Karpas-422 (cell line): ENCODE data around the gene ROR1. TPM values are rescaled to one million over a fixed set of nuclear protein-coding genes. Genes with fewer than 3 reads are reported as not detected.

Source experiments
- DNase-seq: peaks from one replicate; pipeline ENCODE4 v3.0.0-alpha.2; 2015
- H2AFZ ChIP-seq: fragments of 200-600 bp; sonication (generic); 2 replicates; pipeline ENCODE4 v1.6.1; 2014; ENCODE audit warnings: antibody characterized with exemption, low read length, mixed read lengths
- H3K27ac ChIP-seq: fragments of 200-600 bp; sonication (generic); 2 replicates; pipeline ENCODE4 v1.5.1; 2014; ENCODE audit warnings: mild to moderate bottlenecking, low read length, moderate library complexity
- H3K27me3 ChIP-seq: fragments of 200-600 bp; sonication (generic); 2 replicates; pipeline ENCODE4 v1.6.1; 2014; ENCODE audit warnings: low read length, mixed read lengths
- H3K36me3 ChIP-seq: fragments of 200-600 bp; sonication (generic); 2 replicates; pipeline ENCODE4 v1.6.1; 2014; ENCODE audit warnings: low read length, mixed read lengths; ENCODE audit not compliant: insufficient read depth
- H3K4me1 ChIP-seq: fragments of 200-600 bp; sonication (generic); 2 replicates; pipeline ENCODE4 v1.6.1; 2014; ENCODE audit warnings: mild to moderate bottlenecking, low read length, mixed read lengths
- H3K4me2 ChIP-seq: fragments of 200-600 bp; sonication (generic); 2 replicates; pipeline ENCODE4 v1.6.1; 2014; ENCODE audit warnings: low read length, low read depth, mild to moderate bottlenecking; ENCODE audit not compliant: poor library complexity, severe bottlenecking
- H3K4me3 ChIP-seq: fragments of 200-600 bp; sonication (generic); 2 replicates; pipeline ENCODE4 v1.5.1; 2014; ENCODE audit warnings: mild to moderate bottlenecking, antibody characterized with exemption, low read length, mixed read lengths
- H3K79me2 ChIP-seq: fragments of 200-600 bp; sonication (generic); 2 replicates; pipeline ENCODE4 v1.6.1; 2014; ENCODE audit warnings: mild to moderate bottlenecking, low read length, mixed read lengths
- H3K9ac ChIP-seq: fragments of 200-600 bp; sonication (generic); 2 replicates; pipeline ENCODE4 v1.6.0; 2014; ENCODE audit warnings: low read length
- H3K9me2 ChIP-seq: fragments of 200-600 bp; sonication (generic), shearing (Covaris generic); replicated peaks from 2 replicates; pipeline ENCODE4 v1.6.0; 2014; ENCODE audit warnings: mild to moderate bottlenecking, low read length, moderate library complexity; ENCODE audit not compliant: insufficient read depth
- H3K9me3 ChIP-seq: fragments of 300-700, 200-600 bp; sonication (generic); 2 replicates; pipeline ENCODE4 v1.6.1; 2014; ENCODE audit warnings: low read length, mixed read lengths
- H4K20me1 ChIP-seq: fragments of 200-600 bp; sonication (generic); 2 replicates; pipeline ENCODE4 v1.6.1; 2014; ENCODE audit warnings: mild to moderate bottlenecking, antibody characterized with exemption, low read length, low read depth; ENCODE audit not compliant: insufficient read depth
- total RNA-seq: library from RNA; depleted of rRNA; stranded (reverse); fragments of >200 nt; shearing (Covaris generic); gene quantifications from 2 replicates; pipeline ENCODE4 v1.2.3, GENCODE V29; 2014; ENCODE audit warnings: low replicate concordance

ROR1 gene
- total RNA-seq, 1 experiment from 2014 or later, result not detected

DNA sequence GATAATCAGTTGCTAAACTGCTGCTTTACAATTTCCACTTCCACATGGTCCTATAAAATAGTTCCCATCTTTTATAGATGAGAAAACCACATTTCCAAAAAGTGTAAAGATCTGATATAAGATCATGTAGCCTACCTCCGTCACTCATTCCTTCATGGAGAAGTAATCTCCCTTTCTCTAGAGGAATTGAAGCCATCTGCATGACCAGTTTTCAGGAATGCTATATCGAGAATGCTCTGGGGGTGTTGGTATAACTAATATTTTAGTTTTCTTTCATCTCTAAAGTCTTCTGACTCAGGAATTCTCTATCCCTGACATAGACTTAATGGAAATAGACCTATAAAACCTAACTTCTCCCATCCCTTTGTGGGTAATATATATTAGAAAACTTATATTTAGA, 256.6 kb downstream of the ROR1 start:
- Histone ChIP-seq H3K4me1 (no peaks in the 10 kb centered on the region), H2AFZ (no peak overlapping the region), H3K4me2 (no peak overlapping the region), H3K36me3 (no peaks in the 10 kb centered on the region), H4K20me1 (no peaks in the 10 kb centered on the region), H3K9me3 (no peaks in the 10 kb centered on the region), H3K79me2 (no peaks in the 10 kb centered on the region), H3K9ac (no peak overlapping the region), H3K27ac (no peak overlapping the region), H3K27me3 (no peaks in the 10 kb centered on the region), H3K4me3 (no peak overlapping the region), H3K9me2 (no peaks in the 10 kb centered on the region)
- no peak for DNase-seq

DNA sequence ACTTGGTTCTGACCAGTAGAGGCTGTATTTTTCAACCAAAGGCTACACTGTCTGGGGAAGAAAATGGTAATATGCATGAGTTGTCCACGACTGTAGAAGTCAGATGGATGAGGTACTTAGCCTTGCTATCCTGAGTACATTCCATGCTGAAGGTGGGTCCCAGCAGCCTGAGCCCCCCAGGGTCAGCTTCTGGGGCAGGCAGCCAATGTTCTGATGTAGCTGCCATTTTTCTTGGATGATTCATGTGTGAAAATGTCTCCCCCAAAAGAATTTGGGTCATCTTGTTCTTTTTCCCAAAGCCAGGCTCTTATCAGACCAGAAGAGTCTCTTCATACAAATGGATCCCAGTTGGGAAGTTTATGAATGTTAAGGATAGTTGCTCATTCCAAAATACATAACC, 257.4 kb downstream of the ROR1 start:
- H3K36me3 ChIP-seq, result no peaks in the 10 kb centered on the region
- no peak overlapping the region for H2AFZ ChIP-seq
- H3K9me3 ChIP-seq, result no peaks in the 10 kb centered on the region
- no peaks in the 10 kb centered on the region for H4K20me1 ChIP-seq
- no peak overlapping the region for H3K4me2 ChIP-seq
- no peaks in the 10 kb centered on the region for H3K9me2 ChIP-seq
- no peaks in the 10 kb centered on the region for H3K4me1 ChIP-seq
- no peaks in the 10 kb centered on the region for H3K27me3 ChIP-seq
- no peak for DNase-seq
- no peaks in the 10 kb centered on the region for H3K79me2 ChIP-seq
- H3K27ac ChIP-seq, result no peak overlapping the region
- H3K9ac ChIP-seq, result no peak overlapping the region
- no peak overlapping the region for H3K4me3 ChIP-seq

- Histone ChIP-seq H3K4me1 (no peaks in the 10 kb centered on the region), H3K36me3 (no peaks in the 10 kb centered on the region), H3K9me2 (no peaks in the 10 kb centered on the region), H3K9me3 (no peaks in the 10 kb centered on the region), H3K4me3 (no peak overlapping the region), H3K27me3 (no peaks in the 10 kb centered on the region), H3K4me2 (no peak overlapping the region), H3K27ac (no peak overlapping the region), H4K20me1 (no peaks in the 10 kb centered on the region), H3K9ac (no peak overlapping the region), H2AFZ (no peak overlapping the region), H3K79me2 (no peaks in the 10 kb centered on the region)
- no peak for DNase-seq
Observed at GRCh38 chr1:64033667-64034220, 259.9 kb downstream of the ROR1 start.

DNA sequence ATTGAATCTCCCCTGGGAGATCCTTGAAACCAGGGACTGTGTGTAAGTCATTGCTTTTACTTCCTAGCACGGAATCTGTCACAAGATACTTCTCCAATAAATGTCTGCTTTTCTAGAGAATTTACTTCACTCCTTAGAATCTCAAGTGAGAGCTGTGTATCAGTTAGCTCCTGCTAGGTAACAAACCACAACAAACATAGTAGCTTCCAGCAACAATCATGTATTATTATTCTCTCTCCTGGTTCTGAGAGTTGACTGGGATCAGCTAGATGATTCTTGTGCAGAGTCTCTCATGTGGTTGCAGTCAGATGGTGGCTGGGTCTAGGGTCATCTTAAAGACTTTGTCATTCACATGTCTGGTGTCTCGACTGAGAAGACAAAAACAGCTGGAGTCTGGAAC, 262.7 kb downstream of the ROR1 start:
- H3K27me3 ChIP-seq, result no peaks in the 10 kb centered on the region
- no peak overlapping the region for H3K4me2 ChIP-seq

GRCh38 chr1:64038119-64038518, 264.3 kb downstream of the ROR1 start:
- Histone ChIP-seq H3K27me3 (no peaks in the 10 kb centered on the region), H4K20me1 (no peaks in the 10 kb centered on the region), H3K9ac (no peak overlapping the region), H3K79me2 (no peaks in the 10 kb centered on the region), H2AFZ (no peak overlapping the region), H3K9me3 (no peaks in the 10 kb centered on the region), H3K4me3 (no peak overlapping the region), H3K9me2 (no peaks in the 10 kb centered on the region), H3K27ac (no peak overlapping the region), H3K4me2 (no peak overlapping the region), H3K4me1 (no peaks in the 10 kb centered on the region), H3K36me3 (no peaks in the 10 kb centered on the region)
- no peak for DNase-seq

More for the DNA sequence above, 262.7 kb downstream of the ROR1 start:
- no peaks in the 10 kb centered on the region for H3K9me2 ChIP-seq
- DNase-seq, result no peak
- no peaks in the 10 kb centered on the region for H4K20me1 ChIP-seq
- H3K27ac ChIP-seq, result no peak overlapping the region
- no peaks in the 10 kb centered on the region for H3K4me1 ChIP-seq
- H3K79me2 ChIP-seq, result no peaks in the 10 kb centered on the region
- H3K9ac ChIP-seq, result no peak overlapping the region
- no peak overlapping the region for H2AFZ ChIP-seq
- no peak overlapping the region for H3K4me3 ChIP-seq
- H3K36me3 ChIP-seq, result no peaks in the 10 kb centered on the region
- no peaks in the 10 kb centered on the region for H3K9me3 ChIP-seq

- Histone ChIP-seq H3K27me3 (no peaks in the 10 kb centered on the region), H3K9me3 (no peaks in the 10 kb centered on the region), H3K36me3 (no peaks in the 10 kb centered on the region), H3K9ac (no peak overlapping the region), H3K4me1 (no peaks in the 10 kb centered on the region), H3K79me2 (no peaks in the 10 kb centered on the region), H4K20me1 (no peaks in the 10 kb centered on the region), H3K4me2 (no peak overlapping the region), H2AFZ (no peak overlapping the region), H3K9me2 (no peaks in the 10 kb centered on the region), H3K27ac (no peak overlapping the region), H3K4me3 (no peak overlapping the region)
- no peak for DNase-seq
Observed at GRCh38 chr1:64038965-64039364, 265.1 kb downstream of the ROR1 start.

- no peaks in the 10 kb centered on the region for H3K4me1 ChIP-seq
- H3K9me2 ChIP-seq, result no peaks in the 10 kb centered on the region
- H3K9ac ChIP-seq, result no peak overlapping the region
- no peaks in the 10 kb centered on the region for H3K36me3 ChIP-seq
- no peaks in the 10 kb centered on the region for H4K20me1 ChIP-seq
- no peak for DNase-seq
- no peaks in the 10 kb centered on the region for H3K79me2 ChIP-seq
- H3K4me2 ChIP-seq, result no peak overlapping the region
- H3K27me3 ChIP-seq, result no peaks in the 10 kb centered on the region
- no peak overlapping the region for H3K4me3 ChIP-seq
- H2AFZ ChIP-seq, result no peak overlapping the region
- no peaks in the 10 kb centered on the region for H3K9me3 ChIP-seq
- H3K27ac ChIP-seq, result no peak overlapping the region
Observed at GRCh38 chr1:64039390-64039926, 265.6 kb downstream of the ROR1 start.

- Histone ChIP-seq H3K79me2 (no peaks in the 10 kb centered on the region), H3K4me1 (no peaks in the 10 kb centered on the region), H3K9me2 (no peaks in the 10 kb centered on the region), H3K9me3 (no peaks in the 10 kb centered on the region), H3K27me3 (no peaks in the 10 kb centered on the region), H3K9ac (no peak overlapping the region), H2AFZ (no peak overlapping the region), H3K4me2 (no peak overlapping the region), H4K20me1 (no peaks in the 10 kb centered on the region), H3K4me3 (no peak overlapping the region), H3K36me3 (no peaks in the 10 kb centered on the region), H3K27ac (no peak overlapping the region)
- no peak for DNase-seq
Observed at GRCh38 chr1:64041371-64042131, 267.7 kb downstream of the ROR1 start.
